ENCODE results near the gene CNTNAP2.

Gene CNTNAP2

GRCh38 chr7:147524726-147525250 is 1408.2 kb downstream of the CNTNAP2 start:
- no peak overlapping the region for H3K56ac ChIP-seq (ENCODE audit: low read length)
- no peak overlapping the region for H3K18ac ChIP-seq (ENCODE audit: low read length)
- no peak overlapping the region for H3K9ac ChIP-seq (ENCODE audit: low read length)
- no peak for DNase-seq
- H3K36me3 ChIP-seq (ENCODE audit: control insufficient read depth, insufficient read depth, low read length), result no peaks in the 10 kb centered on the region
- no peak overlapping the region for H3K4me3 ChIP-seq (ENCODE audit: low read length)
- no peak overlapping the region for H2AK5ac ChIP-seq (ENCODE audit: low read length)
- no peak overlapping the region for H4K5ac ChIP-seq (ENCODE audit: low read length)
- no peak overlapping the region for H2BK5ac ChIP-seq (ENCODE audit: low read length)
- no peak overlapping the region for H3K4me2 ChIP-seq (ENCODE audit: low read length)
- H4K8ac ChIP-seq (ENCODE audit: low read depth, low read length), result no peak overlapping the region
- no peaks in the 10 kb centered on the region for H3K27me3 ChIP-seq (ENCODE audit: insufficient read depth, low read length, poor library complexity)
- H3K79me2 ChIP-seq (ENCODE audit: control insufficient read depth, insufficient read depth, low read length), result no peaks in the 10 kb centered on the region
- no peaks in the 10 kb centered on the region for H3K79me1 ChIP-seq (ENCODE audit: low read length)
- no peak overlapping the region for H3K4ac ChIP-seq (ENCODE audit: low read depth, low read length)
- H3K23ac ChIP-seq (ENCODE audit: low read length), result no peak overlapping the region
- no peak overlapping the region for H3K27ac ChIP-seq (ENCODE audit: low read depth, low read length)
- no peaks in the 10 kb centered on the region for H3K4me1 ChIP-seq (ENCODE audit: control insufficient read depth, low read depth, low read length)
- WGBS (ENCODE audit: extremely low coverage, insufficient coverage, low lambda C conversion rate), result no CpG with 5 or more reads among the region's 3 CpGs
- H2BK120ac ChIP-seq (ENCODE audit: low read depth, low read length), result no peak overlapping the region
- H2BK15ac ChIP-seq (replicated peaks; ENCODE audit: low read depth), result no peak overlapping the region

DNA sequence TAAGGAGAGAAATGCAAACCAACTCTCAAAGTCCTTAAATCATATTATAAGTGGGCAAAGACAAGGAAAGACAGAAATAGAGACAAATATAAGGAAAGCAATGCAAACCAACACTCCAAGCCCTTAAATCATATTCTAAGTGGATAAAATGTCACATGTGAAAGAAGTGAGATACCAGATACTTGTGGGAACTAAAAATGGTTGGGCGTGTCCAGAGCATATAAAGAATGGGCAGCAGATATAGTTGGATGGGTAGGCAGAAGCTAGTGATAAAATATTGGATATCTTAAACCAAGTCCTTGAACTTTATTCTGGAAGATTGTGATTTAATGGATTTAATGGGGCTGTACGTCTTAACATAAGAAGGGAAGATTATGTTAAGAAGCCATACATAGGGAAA is 1408.7 kb downstream of the CNTNAP2 start:
- no CpG with 5 or more reads among the region's 2 CpGs for WGBS (ENCODE audit: extremely low coverage, insufficient coverage, low lambda C conversion rate)

GRCh38 chr7:147535701-147536111 is 1419.1 kb downstream of the CNTNAP2 start:
- no CpG with 5 or more reads among the region's 6 CpGs for WGBS (ENCODE audit: extremely low coverage, insufficient coverage, low lambda C conversion rate)
- H2AK5ac ChIP-seq (ENCODE audit: low read length), result no peak overlapping the region

More for the DNA sequence above, 1408.7 kb downstream of the CNTNAP2 start:
- no peak overlapping the region for H4K5ac ChIP-seq (ENCODE audit: low read length)
- no peak overlapping the region for H2BK5ac ChIP-seq (ENCODE audit: low read length)
- DNase-seq, result no peak
- no peak overlapping the region for H3K18ac ChIP-seq (ENCODE audit: low read length)
- H3K79me1 ChIP-seq (ENCODE audit: low read length), result no peaks in the 10 kb centered on the region
- H3K27ac ChIP-seq (ENCODE audit: low read depth, low read length), result no peak overlapping the region
- no peak overlapping the region for H3K4me3 ChIP-seq (ENCODE audit: low read length)
- H3K27me3 ChIP-seq (ENCODE audit: insufficient read depth, low read length, poor library complexity), result no peaks in the 10 kb centered on the region
- no peak overlapping the region for H3K23ac ChIP-seq (ENCODE audit: low read length)
- no peak overlapping the region for H2AK5ac ChIP-seq (ENCODE audit: low read length)
- H3K4ac ChIP-seq (ENCODE audit: low read depth, low read length), result no peak overlapping the region
- H3K56ac ChIP-seq (ENCODE audit: low read length), result no peak overlapping the region
- no peaks in the 10 kb centered on the region for H3K4me1 ChIP-seq (ENCODE audit: control insufficient read depth, low read depth, low read length)
- H3K4me2 ChIP-seq (ENCODE audit: low read length), result no peak overlapping the region
- no peak overlapping the region for H2BK15ac ChIP-seq (replicated peaks; ENCODE audit: low read depth)
- no peak overlapping the region for H3K9ac ChIP-seq (ENCODE audit: low read length)
- H3K36me3 ChIP-seq (ENCODE audit: control insufficient read depth, insufficient read depth, low read length), result no peaks in the 10 kb centered on the region
- no peaks in the 10 kb centered on the region for H3K79me2 ChIP-seq (ENCODE audit: control insufficient read depth, insufficient read depth, low read length)
- no peak overlapping the region for H2BK120ac ChIP-seq (ENCODE audit: low read depth, low read length)
- H4K8ac ChIP-seq (ENCODE audit: low read depth, low read length), result no peak overlapping the region

DNA sequence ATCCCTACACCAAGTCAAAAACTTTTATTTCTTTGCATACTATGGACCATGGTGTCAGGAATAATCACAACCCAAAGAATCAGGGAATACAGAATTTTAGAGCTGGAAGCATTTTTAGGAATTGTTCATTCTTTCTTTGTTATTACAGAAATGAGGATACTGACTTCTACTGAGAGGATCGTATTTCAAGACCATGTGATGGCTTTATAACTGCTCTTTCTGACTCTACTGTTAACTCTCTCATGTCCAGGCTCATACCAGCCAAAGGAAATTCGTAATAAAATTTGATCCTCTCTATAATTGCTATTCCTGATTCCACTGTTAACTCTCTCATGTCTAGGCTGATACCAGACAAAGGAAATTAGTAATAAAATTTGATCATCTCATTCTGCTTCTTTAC is 1423.1 kb downstream of the CNTNAP2 start:
- Histone ChIP-seq H3K4ac (ENCODE audit: low read depth, low read length) (no peak overlapping the region), H3K18ac (ENCODE audit: low read length) (no peak overlapping the region), H3K4me3 (ENCODE audit: low read length) (no peak overlapping the region), H3K9ac (ENCODE audit: low read length) (no peak overlapping the region), H3K79me2 (ENCODE audit: control insufficient read depth, insufficient read depth, low read length) (no peaks in the 10 kb centered on the region), H4K8ac (ENCODE audit: low read depth, low read length) (no peak overlapping the region), H3K56ac (ENCODE audit: low read length) (no peak overlapping the region), H3K36me3 (ENCODE audit: control insufficient read depth, insufficient read depth, low read length) (no peaks in the 10 kb centered on the region), H4K5ac (ENCODE audit: low read length) (no peak overlapping the region), H2BK120ac (ENCODE audit: low read depth, low read length) (no peak overlapping the region), H3K23ac (ENCODE audit: low read length) (no peak overlapping the region), H3K79me1 (ENCODE audit: low read length) (no peaks in the 10 kb centered on the region), H2AK5ac (ENCODE audit: low read length) (no peak overlapping the region), H3K4me2 (ENCODE audit: low read length) (no peak overlapping the region), H2BK15ac (replicated peaks; ENCODE audit: low read depth) (no peak overlapping the region), H3K4me1 (ENCODE audit: control insufficient read depth, low read depth, low read length) (no peaks in the 10 kb centered on the region), H3K27me3 (ENCODE audit: insufficient read depth, low read length, poor library complexity) (no peaks in the 10 kb centered on the region), H3K27ac (ENCODE audit: low read depth, low read length) (no peak overlapping the region), H2BK5ac (ENCODE audit: low read length) (no peak overlapping the region)
- WGBS (ENCODE audit: extremely low coverage, insufficient coverage, low lambda C conversion rate), result no CpG with 5 or more reads among the region's 2 CpGs
- DNase-seq, result no peak

More at GRCh38 chr7:147535701-147536111, 1419.1 kb downstream of the CNTNAP2 start:
- no peak overlapping the region for H3K56ac ChIP-seq (ENCODE audit: low read length)
- H3K9ac ChIP-seq (ENCODE audit: low read length), result no peak overlapping the region
- H3K4ac ChIP-seq (ENCODE audit: low read depth, low read length), result no peak overlapping the region
- no peak overlapping the region for H3K27ac ChIP-seq (ENCODE audit: low read depth, low read length)
- H3K23ac ChIP-seq (ENCODE audit: low read length), result no peak overlapping the region
- no peaks in the 10 kb centered on the region for H3K27me3 ChIP-seq (ENCODE audit: insufficient read depth, low read length, poor library complexity)
- H4K5ac ChIP-seq (ENCODE audit: low read length), result no peak overlapping the region
- no peaks in the 10 kb centered on the region for H3K4me1 ChIP-seq (ENCODE audit: control insufficient read depth, low read depth, low read length)
- H3K4me3 ChIP-seq (ENCODE audit: low read length), result no peak overlapping the region
- H3K18ac ChIP-seq (ENCODE audit: low read length), result no peak overlapping the region
- H2BK15ac ChIP-seq (replicated peaks; ENCODE audit: low read depth), result no peak overlapping the region
- no peaks in the 10 kb centered on the region for H3K79me1 ChIP-seq (ENCODE audit: low read length)
- no peak overlapping the region for H3K4me2 ChIP-seq (ENCODE audit: low read length)
- H2BK5ac ChIP-seq (ENCODE audit: low read length), result no peak overlapping the region
- no peak overlapping the region for H4K8ac ChIP-seq (ENCODE audit: low read depth, low read length)
- no peak for DNase-seq
- no peaks in the 10 kb centered on the region for H3K79me2 ChIP-seq (ENCODE audit: control insufficient read depth, insufficient read depth, low read length)
- H3K36me3 ChIP-seq (ENCODE audit: control insufficient read depth, insufficient read depth, low read length), result no peaks in the 10 kb centered on the region
- no peak overlapping the region for H2BK120ac ChIP-seq (ENCODE audit: low read depth, low read length)

DNA sequence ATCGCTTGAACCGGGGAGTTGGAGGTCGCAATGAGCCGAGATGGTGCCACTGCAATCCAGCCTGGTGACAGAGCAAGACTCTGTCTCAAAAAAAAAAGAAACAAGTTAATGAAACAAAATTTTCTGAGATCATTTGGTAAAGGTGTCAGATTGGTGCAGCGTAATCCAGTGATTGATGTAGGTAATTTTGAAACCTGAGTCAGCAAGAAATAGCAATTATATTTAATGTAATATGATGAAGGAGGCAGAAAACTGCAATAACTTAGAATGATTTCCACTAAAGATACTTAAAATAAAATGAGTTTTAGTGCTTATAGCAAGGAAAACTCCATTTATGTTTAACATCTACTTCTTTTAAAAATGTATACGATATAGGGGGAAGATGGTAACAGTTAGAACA is 1424.1 kb downstream of the CNTNAP2 start:
- H3K4me1 ChIP-seq (ENCODE audit: control insufficient read depth, low read depth, low read length), result no peaks in the 10 kb centered on the region
- no peak overlapping the region for H3K9ac ChIP-seq (ENCODE audit: low read length)
- no peak overlapping the region for H2AK5ac ChIP-seq (ENCODE audit: low read length)
- H3K23ac ChIP-seq (ENCODE audit: low read length), result no peak overlapping the region
- no peak overlapping the region for H3K4me2 ChIP-seq (ENCODE audit: low read length)
- H3K27ac ChIP-seq (ENCODE audit: low read depth, low read length), result no peak overlapping the region
- H2BK120ac ChIP-seq (ENCODE audit: low read depth, low read length), result no peak overlapping the region
- H3K4ac ChIP-seq (ENCODE audit: low read depth, low read length), result no peak overlapping the region
- H3K4me3 ChIP-seq (ENCODE audit: low read length), result no peak overlapping the region
- H3K27me3 ChIP-seq (ENCODE audit: insufficient read depth, low read length, poor library complexity), result no peaks in the 10 kb centered on the region
- H2BK15ac ChIP-seq (replicated peaks; ENCODE audit: low read depth), result no peak overlapping the region
- H3K79me2 ChIP-seq (ENCODE audit: control insufficient read depth, insufficient read depth, low read length), result no peaks in the 10 kb centered on the region
- no peak overlapping the region for H4K8ac ChIP-seq (ENCODE audit: low read depth, low read length)
- H4K5ac ChIP-seq (ENCODE audit: low read length), result no peak overlapping the region
- WGBS (ENCODE audit: extremely low coverage, insufficient coverage, low lambda C conversion rate), result no CpG with 5 or more reads among the region's 6 CpGs
- H3K79me1 ChIP-seq (ENCODE audit: low read length), result no peaks in the 10 kb centered on the region
- no peaks in the 10 kb centered on the region for H3K36me3 ChIP-seq (ENCODE audit: control insufficient read depth, insufficient read depth, low read length)
- H2BK5ac ChIP-seq (ENCODE audit: low read length), result no peak overlapping the region
- DNase-seq, result no peak
- no peak overlapping the region for H3K18ac ChIP-seq (ENCODE audit: low read length)
- H3K56ac ChIP-seq (ENCODE audit: low read length), result no peak overlapping the region

- no peaks in the 10 kb centered on the region for H3K79me2 ChIP-seq (ENCODE audit: control insufficient read depth, insufficient read depth, low read length)
- no peak overlapping the region for H2BK15ac ChIP-seq (replicated peaks; ENCODE audit: low read depth)
- H4K8ac ChIP-seq (ENCODE audit: low read depth, low read length), result no peak overlapping the region
- no peak overlapping the region for H4K5ac ChIP-seq (ENCODE audit: low read length)
- no peak overlapping the region for H3K4ac ChIP-seq (ENCODE audit: low read depth, low read length)
- H2BK5ac ChIP-seq (ENCODE audit: low read length), result no peak overlapping the region
- no peak overlapping the region for H2BK120ac ChIP-seq (ENCODE audit: low read depth, low read length)
- no peak overlapping the region for H3K56ac ChIP-seq (ENCODE audit: low read length)
- H2AK5ac ChIP-seq (ENCODE audit: low read length), result no peak overlapping the region
- H3K79me1 ChIP-seq (ENCODE audit: low read length), result no peaks in the 10 kb centered on the region
- H3K4me3 ChIP-seq (ENCODE audit: low read length), result no peak overlapping the region
- no peak overlapping the region for H3K18ac ChIP-seq (ENCODE audit: low read length)
- no peaks in the 10 kb centered on the region for H3K4me1 ChIP-seq (ENCODE audit: control insufficient read depth, low read depth, low read length)
- H3K23ac ChIP-seq (ENCODE audit: low read length), result no peak overlapping the region
- no peak for DNase-seq
- H3K9ac ChIP-seq (ENCODE audit: low read length), result no peak overlapping the region
- H3K27ac ChIP-seq (ENCODE audit: low read depth, low read length), result no peak overlapping the region
- H3K27me3 ChIP-seq (ENCODE audit: insufficient read depth, low read length, poor library complexity), result no peaks in the 10 kb centered on the region
- no peaks in the 10 kb centered on the region for H3K36me3 ChIP-seq (ENCODE audit: control insufficient read depth, insufficient read depth, low read length)
- no peak overlapping the region for H3K4me2 ChIP-seq (ENCODE audit: low read length)
- no CpG with 5 or more reads among the region's 4 CpGs for WGBS (ENCODE audit: extremely low coverage, insufficient coverage, low lambda C conversion rate)
These were observed 1424.7 kb downstream of the CNTNAP2 start for GRCh38 chr7:147541261-147541660.
